Measurements from ENCODE around the gene OLIG2.

The OLIG2 gene

GRCh38 chr21:33069994-33070743 is 44.4 kb downstream of the OLIG2 start, which contains the start of gene OLIG1:
TSS of gene OLIG1 (plus strand) at chr21:33070141. CDS start at chr21:33070247, 106 bp downstream.
- TF ChIP-seq TAF1 (IDR thresholded peaks at IDR 0.05; ENCODE audit: low read depth) (no peak), ZBTB7A (IDR thresholded peaks at IDR 0.05; ENCODE audit: low read depth) (0 out of 2 replicates have a peak, but pooled peaks have one; percentile 11), TEAD4 (IDR thresholded peaks at IDR 0.05) (no peak), USF1 (IDR thresholded peaks at IDR 0.05) (no peak), NFIC (IDR thresholded peaks at IDR 0.05) (no peak), TCF12 (IDR thresholded peaks at IDR 0.05; ENCODE audit: low read depth) (no peak), CEBPB (IDR thresholded peaks at IDR 0.05) (no peak), REST (IDR thresholded peaks at IDR 0.05; ENCODE audit: low read depth) (no peak), FOXM1 (IDR thresholded peaks at IDR 0.05; ENCODE audit: borderline replicate concordance, low read depth) (no peak), EGR1 (IDR thresholded peaks at IDR 0.05) (no peak), MAX (IDR thresholded peaks at IDR 0.05) (peak; percentile 31; the same call in 1 of the 2 replicates), YY1 (IDR thresholded peaks at IDR 0.05; ENCODE audit: low read depth) (no peak), RAD21 (IDR thresholded peaks at IDR 0.05; ENCODE audit: low read depth) (no peak), EP300 (IDR thresholded peaks at IDR 0.05; ENCODE audit: borderline replicate concordance) (no peak), CREB1 (IDR thresholded peaks at IDR 0.05; ENCODE audit: low read depth) (no peak)

- TF ChIP-seq TEAD4 (IDR thresholded peaks at IDR 0.05) (no peak), EGR1 (IDR thresholded peaks at IDR 0.05) (no peak), MAX (IDR thresholded peaks at IDR 0.05) (no peak), EP300 (IDR thresholded peaks at IDR 0.05; ENCODE audit: borderline replicate concordance) (no peak), RAD21 (IDR thresholded peaks at IDR 0.05; ENCODE audit: low read depth) (no peak)
Measured at GRCh38 chr21:33070744-33070997, 44.9 kb downstream of the OLIG2 start.

- no peak for TF ChIP-seq YY1 (IDR thresholded peaks at IDR 0.05; ENCODE audit: low read depth)
- no peak for TF ChIP-seq EGR1 (IDR thresholded peaks at IDR 0.05)
- TF ChIP-seq USF1 (IDR thresholded peaks at IDR 0.05), result no peak
- TF ChIP-seq CEBPB (IDR thresholded peaks at IDR 0.05), result no peak
- TF ChIP-seq ZBTB7A (IDR thresholded peaks at IDR 0.05; ENCODE audit: low read depth), result no peak
Measured at GRCh38 chr21:33070998-33071769, 45.4 kb downstream of the OLIG2 start.

- TF ChIP-seq FOXM1 (IDR thresholded peaks at IDR 0.05; ENCODE audit: borderline replicate concordance, low read depth) (no peak), REST (IDR thresholded peaks at IDR 0.05; ENCODE audit: low read depth) (no peak), ZBTB7A (IDR thresholded peaks at IDR 0.05; ENCODE audit: low read depth) (no peak), RAD21 (IDR thresholded peaks at IDR 0.05; ENCODE audit: low read depth) (no peak), YY1 (IDR thresholded peaks at IDR 0.05; ENCODE audit: low read depth) (no peak), CEBPB (IDR thresholded peaks at IDR 0.05) (no peak), TAF1 (IDR thresholded peaks at IDR 0.05; ENCODE audit: low read depth) (no peak), USF1 (IDR thresholded peaks at IDR 0.05) (no peak), MAX (IDR thresholded peaks at IDR 0.05) (no peak), EGR1 (IDR thresholded peaks at IDR 0.05) (no peak), NFIC (IDR thresholded peaks at IDR 0.05) (no peak), TEAD4 (IDR thresholded peaks at IDR 0.05) (no peak), TCF12 (IDR thresholded peaks at IDR 0.05; ENCODE audit: low read depth) (no peak), EP300 (IDR thresholded peaks at IDR 0.05; ENCODE audit: borderline replicate concordance) (no peak), CREB1 (IDR thresholded peaks at IDR 0.05; ENCODE audit: low read depth) (no peak)
Measured at GRCh38 chr21:33071770-33072306, 46.1 kb downstream of the OLIG2 start.

GRCh38 chr21:33073636-33074035 is 47.9 kb downstream of the OLIG2 start:
- no peak for TF ChIP-seq NFIC (IDR thresholded peaks at IDR 0.05)
- TF ChIP-seq REST (IDR thresholded peaks at IDR 0.05; ENCODE audit: low read depth), result no peak
- TF ChIP-seq CEBPB (IDR thresholded peaks at IDR 0.05), result no peak
- TF ChIP-seq EP300 (IDR thresholded peaks at IDR 0.05; ENCODE audit: borderline replicate concordance), result no peak
- no peak for TF ChIP-seq TAF1 (IDR thresholded peaks at IDR 0.05; ENCODE audit: low read depth)
- TF ChIP-seq CREB1 (IDR thresholded peaks at IDR 0.05; ENCODE audit: low read depth), result no peak
- no peak for TF ChIP-seq ZBTB7A (IDR thresholded peaks at IDR 0.05; ENCODE audit: low read depth)
- no peak for TF ChIP-seq USF1 (IDR thresholded peaks at IDR 0.05)
- TF ChIP-seq TCF12 (IDR thresholded peaks at IDR 0.05; ENCODE audit: low read depth), result no peak
- no peak for TF ChIP-seq EGR1 (IDR thresholded peaks at IDR 0.05)
- no peak for TF ChIP-seq MAX (IDR thresholded peaks at IDR 0.05)
- TF ChIP-seq TEAD4 (IDR thresholded peaks at IDR 0.05), result no peak
- TF ChIP-seq RAD21 (IDR thresholded peaks at IDR 0.05; ENCODE audit: low read depth), result no peak
- TF ChIP-seq YY1 (IDR thresholded peaks at IDR 0.05; ENCODE audit: low read depth), result no peak
- TF ChIP-seq FOXM1 (IDR thresholded peaks at IDR 0.05; ENCODE audit: borderline replicate concordance, low read depth), result no peak

Measured in Ishikawa (cell line).